Measurements from ENCODE around the gene MUC20.
"Not testable (repeated sequence)": the region's sequence is repeated elsewhere in the genome, so short reads cannot be mapped to it uniquely, and the experiment has no call there.

- TF ChIP-seq CTCF (IDR thresholded peaks at IDR 0.05); POLR2AphosphoS5 (IDR thresholded peaks at IDR 0.05; ENCODE audit: insufficient read depth in 1 of 2, low read depth in 1 of 2): not testable (repeated sequence)
These were observed 40.1 kb upstream of the MUC20 start for GRCh38 chr3:195680690-195681089.

Measured in vagina (tissue), 2 donors.